Right lobe of liver (tissue), 4 donors: ENCODE data around the gene AREL1.

Source experiments
- POLR2A ChIP-seq: fragments of 450-650 bp; IDR thresholded peaks from one replicate; pipeline ENCODE4 v1.6.1; 2017; ENCODE audit warnings: antibody characterized with exemption, mild to moderate bottlenecking
- TF ChIP-seq, protein P1 (sequence below), 4 donors: fragments of 200-600 bp in 3 of 4; fragments of 450-650 bp in 1 of 4; IDR thresholded peaks; one replicate each; pipeline versions ENCODE4 v1.5.1 to v1.8.0; 2016 to 2022; ENCODE audit warnings: antibody characterized with exemption in 4 of 4, mild to moderate bottlenecking in 2 of 4
- donor health status: DM: no; HTN: no; CAD: no.
- donor health status: DM: no; HTN: no; CAD: no.
- donor health status: DM: no; HTN: yes; CAD: no.

DNA sequence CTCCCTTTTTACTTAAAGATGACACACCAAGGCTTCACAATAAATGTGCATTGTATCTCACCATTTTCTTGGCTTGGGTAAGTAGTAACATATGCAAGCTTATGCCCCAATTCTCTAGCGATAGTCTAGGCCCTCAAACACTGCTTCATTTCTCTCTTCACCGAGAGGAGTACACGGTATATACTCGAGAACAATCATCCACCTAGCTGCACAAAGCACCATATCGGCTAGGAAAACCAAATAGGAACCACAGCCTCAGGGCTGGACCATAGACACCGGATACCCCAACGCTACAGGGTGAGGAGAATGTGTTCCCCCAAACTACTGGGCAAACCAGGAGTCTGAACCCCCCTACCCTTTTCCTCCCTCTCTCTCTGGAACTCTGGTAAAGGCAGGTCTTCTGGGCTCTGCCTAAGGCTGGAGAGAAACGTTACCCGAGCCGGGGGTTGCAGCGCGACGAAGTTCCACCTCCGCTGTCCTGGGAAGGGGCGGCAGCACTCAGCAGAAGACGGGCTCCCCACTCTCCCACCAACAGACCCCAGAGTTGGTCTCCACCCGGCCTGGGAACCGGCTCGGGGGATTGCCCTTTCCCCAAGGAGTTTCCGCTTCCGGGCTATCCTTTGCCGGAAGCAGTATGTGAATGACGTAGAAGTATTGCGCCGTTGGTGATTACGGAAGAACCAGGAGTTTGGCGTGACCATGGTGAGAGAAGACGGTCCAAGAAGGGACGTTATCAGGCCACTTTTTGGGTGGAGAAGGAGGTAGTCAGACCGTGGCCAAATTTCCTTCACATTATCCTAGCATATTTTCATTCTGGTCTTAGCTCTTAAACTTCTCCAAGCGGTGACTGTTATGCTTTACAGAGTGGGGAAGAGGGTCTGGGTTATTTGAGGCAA is at the start of gene AREL1, which contains the start of gene FCF1:
- TF ChIP-seq, protein P1, sequence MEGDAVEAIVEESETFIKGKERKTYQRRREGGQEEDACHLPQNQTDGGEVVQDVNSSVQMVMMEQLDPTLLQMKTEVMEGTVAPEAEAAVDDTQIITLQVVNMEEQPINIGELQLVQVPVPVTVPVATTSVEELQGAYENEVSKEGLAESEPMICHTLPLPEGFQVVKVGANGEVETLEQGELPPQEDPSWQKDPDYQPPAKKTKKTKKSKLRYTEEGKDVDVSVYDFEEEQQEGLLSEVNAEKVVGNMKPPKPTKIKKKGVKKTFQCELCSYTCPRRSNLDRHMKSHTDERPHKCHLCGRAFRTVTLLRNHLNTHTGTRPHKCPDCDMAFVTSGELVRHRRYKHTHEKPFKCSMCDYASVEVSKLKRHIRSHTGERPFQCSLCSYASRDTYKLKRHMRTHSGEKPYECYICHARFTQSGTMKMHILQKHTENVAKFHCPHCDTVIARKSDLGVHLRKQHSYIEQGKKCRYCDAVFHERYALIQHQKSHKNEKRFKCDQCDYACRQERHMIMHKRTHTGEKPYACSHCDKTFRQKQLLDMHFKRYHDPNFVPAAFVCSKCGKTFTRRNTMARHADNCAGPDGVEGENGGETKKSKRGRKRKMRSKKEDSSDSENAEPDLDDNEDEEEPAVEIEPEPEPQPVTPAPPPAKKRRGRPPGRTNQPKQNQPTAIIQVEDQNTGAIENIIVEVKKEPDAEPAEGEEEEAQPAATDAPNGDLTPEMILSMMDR (IDR thresholded peaks at IDR 0.05): no peak
- TF ChIP-seq POLR2A: peak; percentile 56
